ENCODE data around the gene AP4M1.

AP4M1 gene

DNA sequence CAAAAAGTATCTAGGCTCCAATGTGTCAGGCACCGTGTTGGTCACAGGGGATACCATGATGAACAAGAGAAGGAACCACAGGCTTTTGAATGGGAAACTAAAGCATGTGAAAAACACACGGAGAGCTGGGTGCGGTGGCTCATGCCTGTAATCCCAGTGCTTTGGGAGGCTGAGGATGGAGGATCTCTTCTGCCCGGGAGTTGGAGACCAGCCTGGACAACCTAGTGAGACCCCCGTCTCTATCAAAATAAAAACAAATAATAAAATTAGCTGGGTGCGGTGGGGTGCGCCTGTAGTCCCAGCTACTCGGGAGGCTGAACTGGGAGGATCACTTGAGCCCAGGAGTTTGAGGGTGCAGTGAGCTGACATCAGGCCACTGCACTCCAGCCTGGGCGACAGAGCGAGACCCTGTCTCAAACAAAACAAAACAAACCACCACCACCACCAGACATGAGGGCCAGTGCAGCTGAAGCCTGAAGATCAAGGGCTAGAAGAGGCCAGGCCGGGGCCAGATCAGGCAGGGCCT lies 13.3 kb upstream of the AP4M1 start:
- no peak for FAIRE-seq

DNA sequence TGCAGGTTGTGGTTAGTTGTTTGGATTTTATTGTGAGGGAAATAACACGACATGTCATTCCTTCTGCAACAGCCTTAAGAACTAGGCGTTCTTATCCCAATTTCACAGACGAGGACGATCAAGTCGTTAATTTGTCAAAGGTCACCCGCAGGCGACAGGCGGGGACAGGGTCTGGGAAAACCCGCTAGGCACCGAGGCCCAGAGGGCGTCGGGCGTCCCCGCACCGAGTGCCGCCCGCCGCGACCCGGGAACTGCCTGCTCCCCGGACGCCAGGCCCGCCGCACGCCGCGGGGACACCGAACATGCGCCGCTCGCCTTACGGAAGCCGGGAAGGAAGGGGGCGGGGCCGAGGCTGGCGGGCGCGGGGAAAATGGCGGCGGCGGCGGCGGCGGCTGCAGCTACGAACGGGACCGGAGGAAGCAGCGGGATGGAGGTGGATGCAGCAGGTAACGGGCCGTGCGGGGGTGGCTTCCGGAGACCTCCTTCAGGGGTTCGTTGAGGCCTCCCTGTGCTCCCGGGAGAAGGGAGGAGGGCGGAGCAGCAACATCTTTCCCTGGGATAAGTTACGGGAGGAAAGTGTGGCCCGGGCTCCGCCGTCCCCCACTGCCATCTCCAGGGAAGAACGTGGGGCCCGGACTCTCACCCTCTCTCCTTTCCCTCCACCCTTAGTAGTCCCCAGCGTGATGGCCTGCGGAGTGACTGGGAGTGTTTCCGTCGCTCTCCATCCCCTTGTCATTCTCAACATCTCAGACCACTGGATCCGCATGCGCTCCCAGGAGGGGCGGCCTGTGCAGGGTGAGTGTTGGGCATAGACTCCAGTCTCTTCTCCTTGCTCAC lies 12.6 kb upstream of the AP4M1 start, which contains the start of gene COPS6:
Gene COPS6, plus strand, starts transcription at position 349 of the 837 bp plus-strand sequence. Its CDS starts 22 bp downstream, at position 371.
- FAIRE-seq: no peak

DNA sequence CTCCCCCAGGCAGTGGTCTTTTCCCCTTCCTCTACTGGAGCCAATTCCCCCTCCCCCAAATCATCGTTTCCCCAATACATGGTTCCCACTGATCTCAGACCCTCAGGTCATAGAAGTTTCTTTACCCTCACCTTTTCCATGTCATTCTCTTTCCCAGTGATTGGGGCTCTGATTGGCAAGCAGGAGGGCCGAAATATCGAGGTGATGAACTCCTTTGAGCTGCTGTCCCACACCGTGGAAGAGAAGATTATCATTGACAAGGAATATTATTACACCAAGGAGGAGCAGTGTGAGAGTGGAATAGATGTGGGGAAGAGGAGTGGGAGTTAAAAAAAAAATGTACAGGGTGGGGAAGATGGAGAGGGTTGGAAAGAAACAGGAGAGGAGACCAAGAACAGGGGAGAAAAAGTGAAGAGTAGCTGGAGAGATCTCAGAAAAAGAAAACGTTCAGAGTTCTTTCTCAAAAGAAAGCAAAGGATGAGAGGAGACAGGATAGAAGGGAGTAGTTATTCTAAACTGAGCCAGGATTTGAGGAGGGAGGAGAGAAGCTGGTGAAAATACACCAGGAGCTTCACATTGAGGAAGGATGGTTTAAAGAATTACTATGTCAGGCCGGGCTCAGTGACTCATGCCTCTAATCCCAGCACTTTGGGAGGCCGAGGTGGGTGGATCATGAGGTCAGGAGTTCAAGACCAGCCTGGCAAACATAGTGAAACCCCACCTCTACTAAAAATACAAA lies 11.8 kb upstream of the AP4M1 start:
- FAIRE-seq: no peak

DNA sequence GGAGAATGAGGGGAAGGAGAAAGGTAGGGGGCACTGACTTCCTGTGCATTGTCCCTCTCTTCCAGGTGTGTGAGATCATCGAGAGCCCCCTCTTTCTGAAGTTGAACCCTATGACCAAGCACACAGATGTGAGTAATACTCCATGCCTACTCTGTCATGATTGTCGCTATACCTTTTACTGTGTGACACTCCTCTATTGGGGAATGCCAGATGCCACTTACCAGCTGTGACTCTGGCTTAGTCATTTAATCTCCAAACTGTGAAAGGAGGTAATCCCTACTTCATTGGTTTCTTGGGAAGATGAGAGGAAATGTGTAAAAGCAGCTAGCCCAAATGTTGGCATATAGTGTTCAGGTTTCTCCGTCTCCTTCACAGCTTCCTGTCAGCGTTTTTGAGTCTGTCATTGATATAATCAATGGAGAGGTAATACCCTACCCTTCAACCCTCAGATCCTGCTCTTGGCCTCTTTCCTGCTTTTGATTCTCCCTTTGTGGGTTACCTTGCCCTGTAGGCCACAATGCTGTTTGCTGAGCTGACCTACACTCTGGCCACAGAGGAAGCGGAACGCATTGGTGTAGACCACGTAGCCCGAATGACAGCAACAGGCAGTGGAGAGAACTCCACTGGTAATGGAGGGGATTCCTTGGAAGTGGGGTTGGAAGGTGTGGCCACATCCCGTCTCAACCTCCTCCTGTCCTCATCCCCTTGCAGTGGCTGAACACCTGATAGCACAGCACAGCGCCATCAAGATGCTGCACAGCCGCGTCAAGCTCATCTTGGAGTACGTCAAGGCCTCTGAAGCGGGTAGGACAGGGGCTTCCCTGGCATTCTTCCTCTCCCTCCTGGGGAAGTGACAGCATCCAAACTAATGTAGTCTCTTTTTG lies 10.7 kb upstream of the AP4M1 start:
- no peak for FAIRE-seq

DNA sequence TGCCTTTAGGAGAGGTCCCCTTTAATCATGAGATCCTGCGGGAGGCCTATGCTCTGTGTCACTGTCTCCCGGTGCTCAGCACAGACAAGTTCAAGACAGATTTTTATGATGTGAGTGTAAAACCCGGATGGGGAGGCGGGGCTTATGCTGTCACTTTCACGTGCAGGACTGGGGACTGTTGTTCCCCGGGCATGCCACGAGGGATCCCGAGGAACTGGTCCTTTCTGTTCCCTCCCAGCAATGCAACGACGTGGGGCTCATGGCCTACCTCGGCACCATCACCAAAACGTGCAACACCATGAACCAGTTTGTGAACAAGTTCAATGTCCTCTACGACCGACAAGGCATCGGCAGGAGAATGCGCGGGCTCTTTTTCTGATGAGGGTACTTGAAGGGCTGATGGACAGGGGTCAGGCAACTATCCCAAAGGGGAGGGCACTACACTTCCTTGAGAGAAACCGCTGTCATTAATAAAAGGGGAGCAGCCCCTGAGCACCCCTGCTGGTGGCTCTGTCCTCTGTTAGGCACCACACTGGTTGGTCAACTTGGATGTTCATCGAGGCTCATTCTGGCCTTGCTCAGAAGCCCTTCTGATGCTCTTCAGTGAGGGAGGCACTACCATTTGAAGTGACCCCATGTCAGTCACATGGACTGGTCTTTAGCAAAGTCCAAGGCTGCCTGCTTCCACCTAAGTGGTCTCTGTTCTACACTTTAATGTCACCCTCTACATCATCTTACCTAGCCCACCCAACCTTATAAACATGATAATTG lies 9.8 kb upstream of the AP4M1 start:
- no peak for FAIRE-seq

DNA sequence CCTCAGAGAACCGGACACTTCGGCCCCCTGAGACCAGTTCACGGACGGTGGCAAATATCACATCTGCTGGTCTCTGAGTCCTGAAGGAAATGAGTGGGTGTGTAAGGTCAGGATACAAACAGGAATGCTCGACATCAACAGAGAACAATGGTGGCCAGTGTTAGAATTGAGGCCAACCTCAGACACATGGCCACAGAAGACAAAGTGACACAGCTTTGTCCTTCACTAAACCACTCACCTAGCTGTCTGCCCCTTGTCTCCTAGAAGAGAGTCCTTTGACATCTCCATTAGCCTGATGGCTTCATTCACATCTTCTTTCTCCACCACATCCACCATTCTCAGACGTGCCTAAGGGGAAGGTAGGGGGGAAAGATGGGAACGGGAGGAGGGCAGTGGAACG lies 8.4 kb upstream of the AP4M1 start:
- FAIRE-seq: no peak

DNA sequence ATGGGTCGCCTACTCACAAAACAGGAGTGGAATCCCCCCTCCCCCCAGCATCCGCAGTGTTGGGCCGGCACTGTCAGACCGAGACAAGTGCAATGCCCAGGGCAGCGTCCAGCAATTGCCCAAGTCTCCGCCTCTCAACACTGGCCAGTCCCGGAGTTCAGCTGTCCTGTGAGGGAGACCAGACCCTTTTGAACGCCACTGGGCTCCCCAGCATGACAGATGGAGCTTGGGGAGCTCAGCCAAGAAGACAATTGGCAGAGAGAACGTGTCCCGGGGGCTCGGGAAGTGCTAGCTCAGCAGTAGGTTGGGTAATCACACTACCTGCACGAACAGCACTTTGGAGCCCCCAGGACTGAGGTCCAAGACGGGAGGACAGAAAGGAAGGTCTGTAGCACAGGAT lies 7.9 kb upstream of the AP4M1 start:
- no peak for FAIRE-seq

DNA sequence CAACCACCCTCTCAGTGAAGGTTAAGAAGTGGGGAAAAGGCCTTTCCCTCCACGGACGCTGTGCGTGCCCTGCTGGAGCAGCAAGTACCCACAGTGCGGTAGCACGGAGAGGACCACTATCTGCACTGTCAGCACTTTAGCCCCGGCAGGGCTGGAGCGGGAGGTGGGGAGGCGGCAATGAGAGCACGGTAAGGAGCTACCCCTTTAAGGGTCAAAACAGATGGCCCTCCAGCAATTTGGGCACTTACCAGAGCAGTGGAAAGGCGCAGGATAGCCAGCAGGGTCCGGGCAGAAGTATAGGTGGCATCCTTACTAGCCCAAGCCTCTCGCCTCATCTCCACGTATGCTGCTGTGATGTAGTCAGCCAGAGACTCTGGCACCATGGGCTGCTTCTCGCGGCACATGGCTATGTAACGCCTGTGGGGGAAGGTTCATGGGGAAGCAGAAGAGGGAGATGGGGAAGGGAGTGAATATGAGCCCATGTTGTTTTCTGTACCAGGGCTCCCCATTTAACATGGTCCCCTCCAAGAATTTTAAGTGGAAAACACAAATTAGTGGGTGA lies 7.4 kb upstream of the AP4M1 start:
- FAIRE-seq: no peak

DNA sequence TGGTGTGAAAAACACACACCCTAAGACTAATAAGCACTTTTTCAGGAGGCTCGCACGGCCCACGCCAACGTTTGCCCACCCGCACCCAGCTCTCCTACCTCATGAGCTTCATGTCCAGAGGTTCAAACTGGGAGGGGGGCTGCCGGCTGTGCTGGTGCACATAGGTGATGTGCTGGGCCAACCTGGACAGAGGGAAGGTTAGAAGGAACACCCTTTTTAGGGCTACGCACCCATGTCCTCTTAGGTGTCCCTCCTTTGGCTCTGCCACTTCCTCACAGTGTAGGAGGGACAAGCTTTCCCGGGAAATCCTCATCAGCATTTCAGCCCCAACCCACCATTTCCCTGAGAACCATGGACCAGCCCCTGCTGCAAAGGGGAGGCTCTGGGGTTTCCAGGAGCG lies 6.2 kb upstream of the AP4M1 start:
- FAIRE-seq: no peak

DNA sequence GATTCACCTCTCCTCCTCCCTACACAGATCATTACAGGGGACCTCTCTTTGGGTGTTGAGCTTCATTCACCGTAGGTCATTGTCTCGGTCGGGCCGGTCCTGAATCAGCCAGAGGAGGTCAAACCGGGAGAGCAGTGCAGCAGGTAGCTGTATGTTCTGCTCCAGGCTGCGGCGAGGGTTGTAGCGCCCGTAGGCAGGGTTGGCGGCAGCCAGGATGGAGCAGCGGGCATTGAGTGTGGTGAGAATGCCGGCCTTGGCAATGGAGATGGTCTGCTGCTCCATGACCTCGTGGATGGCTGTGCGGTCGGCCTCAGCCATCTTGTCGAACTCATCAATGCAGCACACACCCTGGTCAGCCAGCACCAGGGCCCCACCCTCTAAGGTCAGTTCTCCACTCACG lies 5.7 kb upstream of the AP4M1 start:
- FAIRE-seq: no peak

DNA sequence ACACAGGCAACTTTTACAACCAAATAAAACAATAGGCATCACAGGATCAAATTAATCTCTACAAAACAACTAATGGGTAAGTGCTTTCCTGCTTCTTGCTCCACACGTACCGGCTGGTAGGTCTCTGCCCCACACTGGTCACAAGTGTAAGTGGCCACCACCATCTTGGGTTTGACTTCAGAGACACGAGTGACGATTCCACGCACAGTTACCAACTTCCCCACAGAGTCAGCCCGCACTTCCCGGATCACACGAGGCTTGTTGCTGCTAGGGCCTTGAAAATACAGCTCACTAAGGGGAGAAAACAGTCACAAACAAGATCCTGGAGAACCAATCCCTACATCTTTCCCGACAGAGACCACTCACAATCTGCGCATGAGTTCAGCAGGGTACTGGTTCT lies 2.5 kb upstream of the AP4M1 start:
- no peak for FAIRE-seq

DNA sequence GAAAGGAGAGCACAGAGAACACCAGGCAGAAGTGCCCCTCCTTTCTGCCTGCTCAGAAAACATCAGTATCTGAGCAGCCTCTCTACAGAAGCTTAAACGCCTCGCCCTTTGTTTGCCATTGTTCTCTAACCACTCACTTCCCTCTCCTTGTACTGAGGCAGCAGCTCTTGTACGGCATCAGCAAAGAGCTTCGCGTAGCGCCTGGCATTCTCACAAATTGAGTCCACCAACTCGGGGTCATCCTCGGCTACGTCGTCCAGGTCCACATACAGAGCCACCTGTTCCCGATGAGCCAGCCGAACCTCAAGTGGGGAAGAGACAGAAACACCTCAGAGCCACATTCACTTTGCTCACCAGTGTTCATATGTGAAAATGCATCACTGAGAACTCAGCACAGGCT lies 2.0 kb upstream of the AP4M1 start:
- FAIRE-seq: no peak

DNA sequence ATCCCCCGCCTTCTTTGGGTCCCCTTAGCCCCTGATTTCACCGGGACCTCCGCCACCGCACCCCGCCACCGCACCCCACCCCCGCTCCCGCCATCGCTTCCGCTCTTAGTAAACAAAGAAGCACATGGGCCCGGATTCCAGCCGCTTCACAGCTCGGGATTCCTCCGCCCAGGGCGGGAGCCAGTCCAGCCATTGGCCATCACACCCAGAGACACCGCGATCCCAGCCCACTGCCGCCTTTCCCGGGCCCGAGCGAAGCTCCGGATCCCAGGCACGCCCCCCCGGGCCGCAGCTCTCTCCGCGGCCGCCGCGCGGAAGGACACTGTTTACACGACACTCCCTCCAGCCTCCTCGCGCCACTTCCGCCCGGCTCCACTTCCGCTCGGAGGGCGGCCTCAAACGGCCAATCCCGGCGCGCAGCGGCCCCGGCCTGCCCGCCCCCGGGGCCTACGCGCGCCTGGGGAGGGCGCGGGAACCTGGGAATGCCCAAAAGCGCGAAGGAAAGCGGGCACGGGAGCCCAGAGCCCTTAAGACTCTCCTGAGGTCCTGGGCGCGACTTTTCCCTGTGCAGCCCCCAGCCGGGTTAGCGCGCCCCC lies 925 bp upstream of the AP4M1 start:
- no peak for FAIRE-seq

DNA sequence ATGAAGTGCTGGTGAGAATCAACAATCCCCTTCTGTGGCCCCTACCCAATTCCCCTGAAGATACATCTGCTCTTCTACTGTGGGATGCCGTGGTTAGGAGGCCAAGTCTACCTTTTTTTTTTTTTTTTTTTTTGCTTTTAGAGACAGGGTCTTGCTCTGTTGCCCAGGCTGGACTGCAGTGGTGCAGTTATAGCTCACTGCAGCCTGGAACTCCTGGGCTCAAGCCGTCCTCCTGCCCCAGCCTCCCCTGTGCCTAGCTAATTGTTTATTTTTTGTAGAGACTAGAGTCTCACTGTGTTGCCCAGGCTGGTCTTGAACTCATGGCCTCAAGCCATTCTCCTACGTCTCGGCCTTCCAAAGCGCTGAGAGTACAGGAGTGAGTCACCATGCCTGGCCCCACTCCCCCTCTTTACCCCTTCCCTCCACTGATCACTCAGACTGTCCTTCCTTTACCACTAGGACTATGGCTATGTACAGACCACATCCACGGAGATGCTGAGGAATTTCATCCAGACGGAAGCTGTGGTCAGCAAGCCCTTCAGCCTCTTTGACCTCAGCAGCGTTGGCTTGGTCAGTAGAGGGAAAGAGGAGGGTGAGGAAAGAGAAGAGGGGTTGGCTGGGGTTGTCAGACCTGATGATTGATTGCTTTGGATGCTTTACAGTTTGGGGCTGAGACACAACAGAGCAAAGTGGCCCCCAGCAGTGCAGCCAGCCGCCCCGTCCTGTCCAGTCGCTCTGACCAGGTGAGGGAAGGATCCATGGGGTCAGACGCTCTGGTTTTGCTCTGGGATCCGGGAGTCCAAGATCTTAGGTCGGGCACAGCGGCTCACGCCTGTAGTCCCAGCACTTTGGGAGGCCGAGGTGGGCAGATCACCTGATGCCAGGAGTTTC lies 1.8 kb downstream of the AP4M1 start:
- no peak for FAIRE-seq

DNA sequence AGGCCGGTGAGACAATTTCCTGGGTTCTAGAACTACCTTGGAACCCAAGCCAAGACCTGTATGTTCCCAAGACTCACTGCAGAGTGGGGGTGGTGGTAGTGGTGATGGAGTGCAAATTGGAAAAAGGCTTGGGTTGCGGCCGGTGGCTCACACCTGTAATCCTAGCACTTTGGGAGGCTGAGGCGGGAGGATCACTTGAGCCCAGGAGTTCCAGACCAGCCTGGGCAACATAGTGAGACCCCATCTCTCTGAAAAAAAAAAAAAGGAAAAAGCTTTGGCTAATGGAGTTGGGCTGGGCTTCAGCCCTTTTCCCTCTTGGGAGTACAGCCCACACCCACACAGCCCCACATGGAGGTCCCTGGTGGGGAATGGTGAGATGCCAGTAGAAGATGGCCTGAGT lies 4.1 kb downstream of the AP4M1 start:
- FAIRE-seq: no peak

DNA sequence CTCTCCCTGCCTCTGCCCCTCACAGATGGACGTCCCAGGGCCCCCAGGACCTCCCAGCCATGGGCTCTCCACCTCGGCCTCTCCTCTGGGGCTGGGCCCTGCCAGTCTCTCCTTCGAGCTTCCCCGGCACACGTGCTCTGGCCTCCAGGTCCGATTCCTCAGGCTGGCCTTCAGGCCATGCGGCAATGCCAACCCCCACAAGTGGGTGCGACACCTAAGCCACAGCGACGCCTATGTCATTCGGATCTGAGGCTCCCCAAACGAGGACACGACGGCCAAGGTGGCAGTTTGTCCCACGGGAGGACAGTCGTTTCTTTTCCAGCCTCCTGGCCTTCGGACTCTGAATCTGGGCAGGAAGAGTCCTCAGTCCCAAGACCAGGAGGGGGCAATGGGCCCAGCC lies 5.2 kb downstream of the AP4M1 start:
- FAIRE-seq: no peak

DNA sequence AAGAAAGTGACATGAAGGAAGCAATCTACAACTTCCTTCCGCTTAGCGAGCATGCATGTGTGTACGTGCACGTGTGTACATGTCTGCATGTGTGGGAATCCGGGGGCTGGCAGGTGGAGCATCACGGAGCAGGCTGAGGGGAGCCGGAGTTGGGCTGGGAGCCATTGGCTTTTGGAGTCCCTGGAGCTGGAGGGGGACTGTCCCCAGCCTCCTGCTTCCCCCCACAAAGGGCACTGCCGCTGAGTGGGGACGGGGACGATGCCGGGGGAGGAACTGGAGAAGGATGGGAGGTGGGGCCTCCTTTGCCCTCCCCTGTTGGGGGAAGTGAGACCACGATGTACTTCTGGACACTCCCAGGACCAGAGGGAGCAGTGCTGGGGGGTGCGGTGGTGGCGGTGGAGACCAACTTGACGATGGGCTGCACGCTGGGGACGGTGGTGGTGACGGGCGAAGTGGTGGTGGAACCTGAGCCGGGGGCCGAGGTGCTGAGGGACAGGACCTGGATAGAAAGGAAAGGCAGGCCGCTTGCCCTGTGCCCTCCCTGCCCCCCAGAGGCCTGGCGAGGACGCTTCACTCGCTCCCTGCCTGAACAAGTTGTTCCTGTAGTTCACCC lies 5.8 kb downstream of the AP4M1 start:
- no peak for FAIRE-seq

DNA sequence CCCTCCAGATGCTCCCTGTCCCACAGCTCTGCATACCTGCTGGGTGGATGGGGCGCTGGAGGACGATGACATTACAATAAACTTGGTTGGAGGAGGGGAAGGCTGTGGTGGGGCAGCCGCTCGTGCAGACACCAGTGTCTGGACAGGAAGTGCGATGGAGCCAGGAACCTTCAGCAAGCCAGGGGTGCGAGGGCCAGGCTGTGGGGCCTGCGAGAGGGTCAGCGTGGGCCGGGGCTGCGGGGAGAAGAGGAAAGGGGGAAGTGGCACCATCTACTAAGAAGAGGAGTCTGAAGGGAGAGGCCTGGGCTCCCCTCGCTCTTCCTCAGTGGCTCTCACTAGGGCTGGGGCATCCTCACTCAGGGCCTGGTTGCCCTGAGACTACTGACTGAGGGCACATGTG lies 6.4 kb downstream of the AP4M1 start:
- no peak for FAIRE-seq

DNA sequence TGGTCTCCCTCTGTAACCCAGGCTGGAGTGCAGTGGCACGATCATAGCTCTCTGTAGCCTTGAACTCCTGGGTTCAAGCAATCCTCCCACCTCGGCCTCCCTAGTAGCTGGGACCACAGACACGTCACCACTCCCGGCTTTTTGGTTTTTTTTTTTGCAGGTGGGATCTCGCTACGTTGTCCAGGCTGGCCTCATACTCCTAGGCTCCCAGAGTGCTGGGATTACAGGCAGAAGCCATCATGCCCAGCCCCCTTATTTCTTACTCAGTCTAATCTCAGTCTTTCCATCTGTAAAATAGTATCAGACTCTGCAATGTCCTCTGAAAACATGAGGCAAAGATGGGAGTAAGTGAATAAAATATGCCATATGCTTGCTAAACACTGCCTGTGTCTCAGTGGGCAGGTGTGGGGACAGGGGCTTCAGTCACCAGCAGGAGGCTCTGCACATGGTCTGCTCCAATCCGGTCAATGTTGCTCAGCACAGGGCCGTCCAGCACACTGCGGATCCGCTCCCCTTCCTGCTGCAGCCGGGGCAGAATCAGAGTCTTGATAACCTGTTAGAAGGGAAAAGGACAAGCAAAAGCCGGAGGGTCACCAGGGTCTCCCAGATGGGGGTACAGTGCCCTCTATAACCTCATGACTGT lies 8.2 kb downstream of the AP4M1 start:
- no peak for FAIRE-seq
